ENCODE results near the gene IL23A.

The IL23A gene

DNA sequence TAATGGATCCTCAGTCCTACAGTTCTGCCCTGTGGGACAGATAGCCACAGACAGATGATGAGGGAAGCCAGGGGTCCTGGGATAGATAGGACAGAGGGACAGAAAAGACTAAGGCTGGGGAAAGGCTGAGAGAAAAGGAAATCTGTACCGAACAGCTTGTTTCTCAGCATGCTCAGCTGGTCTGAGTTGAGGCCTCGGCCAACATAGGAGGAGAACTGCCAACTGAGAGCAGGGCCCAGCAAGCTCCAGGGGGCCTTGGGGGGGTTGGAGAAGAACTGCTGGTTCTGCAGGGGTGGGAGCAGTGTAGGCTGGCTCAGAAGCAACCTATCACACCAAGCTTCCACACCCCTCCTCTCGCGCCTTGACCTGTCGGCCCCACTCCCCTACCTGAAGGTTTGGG lies 10.1 kb downstream of the IL23A start:
- H3K4me3 ChIP-seq (ENCODE audit: low read length), result no peak overlapping the region
- H3K4me1 ChIP-seq (ENCODE audit: control insufficient read depth, low read length), result no peaks in the 10 kb centered on the region
- no peaks in the 10 kb centered on the region for H3F3A ChIP-seq (ENCODE audit: control insufficient read depth, insufficient read depth)
- no peak overlapping the region for H3K27ac ChIP-seq (ENCODE audit: low read depth, low read length)
- no peaks in the 10 kb centered on the region for H4K20me1 ChIP-seq (ENCODE audit: control insufficient read depth, insufficient read depth, low read depth, low read length)
- H3K9me3 ChIP-seq (ENCODE audit: control insufficient read depth, insufficient read depth, low read length), result no peaks in the 10 kb centered on the region
- H3K36me3 ChIP-seq (ENCODE audit: control insufficient read depth, low read length), result peaks cover 66% of the 10 kb centered on the region
- TF ChIP-seq CTCF (IDR thresholded peaks at IDR 0.05; ENCODE audit: low read depth, low read length, poor library complexity, severe bottlenecking) (no peak), EZH2phosphoT487 (IDR thresholded peaks at IDR 0.05; ENCODE audit: borderline replicate concordance, low read length) (no peak)
- no peaks in the 10 kb centered on the region for H3K79me2 ChIP-seq (ENCODE audit: control insufficient read depth, low read length)
- no peaks in the 10 kb centered on the region for H3K27me3 ChIP-seq (ENCODE audit: control insufficient read depth, low read length)
- no peaks in the 10 kb centered on the region for H3K9me2 ChIP-seq (replicated peaks; ENCODE audit: control insufficient read depth, low read length)
- no peak overlapping the region for H3K4me2 ChIP-seq (ENCODE audit: low read length)

GRCh38 chr12:56350662-56351061 lies 12.0 kb downstream of the IL23A start:
- H4K20me1 ChIP-seq (ENCODE audit: control insufficient read depth, insufficient read depth, low read depth, low read length), result no peaks in the 10 kb centered on the region
- no peak overlapping the region for H3K4me2 ChIP-seq (ENCODE audit: low read length)
- H3K9me2 ChIP-seq (replicated peaks; ENCODE audit: control insufficient read depth, low read length), result no peaks in the 10 kb centered on the region
- no peak overlapping the region for H3K4me3 ChIP-seq (ENCODE audit: low read length)
- no peaks in the 10 kb centered on the region for H3K27me3 ChIP-seq (ENCODE audit: control insufficient read depth, low read length)
- H3K79me2 ChIP-seq (ENCODE audit: control insufficient read depth, low read length), result no peaks in the 10 kb centered on the region
- no peaks in the 10 kb centered on the region for H3K9me3 ChIP-seq (ENCODE audit: control insufficient read depth, insufficient read depth, low read length)
- H3F3A ChIP-seq (ENCODE audit: control insufficient read depth, insufficient read depth), result no peaks in the 10 kb centered on the region
- H3K27ac ChIP-seq (ENCODE audit: low read depth, low read length), result no peak overlapping the region
- H3K36me3 ChIP-seq (ENCODE audit: control insufficient read depth, low read length), result peaks cover 79% of the 10 kb centered on the region
- H3K4me1 ChIP-seq (ENCODE audit: control insufficient read depth, low read length), result no peaks in the 10 kb centered on the region
- TF ChIP-seq CTCF (IDR thresholded peaks at IDR 0.05; ENCODE audit: low read depth, low read length, poor library complexity, severe bottlenecking), result no peak
- TF ChIP-seq EZH2phosphoT487 (IDR thresholded peaks at IDR 0.05; ENCODE audit: borderline replicate concordance, low read length), result no peak

DNA sequence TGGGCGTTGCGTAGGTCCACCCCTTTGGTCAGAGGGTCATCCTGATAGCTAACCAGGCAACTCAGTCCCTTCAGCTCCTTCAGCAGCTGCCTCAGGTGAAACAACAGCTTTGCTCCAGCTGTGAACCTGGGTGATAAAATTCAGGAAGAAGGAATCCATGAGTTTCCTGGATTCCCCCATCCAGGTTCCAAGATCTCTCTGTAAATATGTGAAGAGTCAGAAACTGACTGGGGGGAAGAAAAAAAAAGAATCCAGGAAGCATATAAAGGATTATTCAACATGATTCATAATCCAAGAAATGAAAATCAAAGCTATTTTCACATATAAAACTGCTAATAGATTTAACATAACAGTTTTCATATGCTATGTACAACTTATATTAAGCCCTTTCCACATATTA lies 12.6 kb downstream of the IL23A start:
- TF ChIP-seq EZH2phosphoT487 (IDR thresholded peaks at IDR 0.05; ENCODE audit: borderline replicate concordance, low read length) (no peak), CTCF (IDR thresholded peaks at IDR 0.05; ENCODE audit: low read depth, low read length, poor library complexity, severe bottlenecking) (no peak)
- no peak overlapping the region for H3K4me3 ChIP-seq (ENCODE audit: low read length)
- H4K20me1 ChIP-seq (ENCODE audit: control insufficient read depth, insufficient read depth, low read depth, low read length), result no peaks in the 10 kb centered on the region
- H3F3A ChIP-seq (ENCODE audit: control insufficient read depth, insufficient read depth), result no peaks in the 10 kb centered on the region
- H3K27me3 ChIP-seq (ENCODE audit: control insufficient read depth, low read length), result no peaks in the 10 kb centered on the region
- H3K4me1 ChIP-seq (ENCODE audit: control insufficient read depth, low read length), result no peaks in the 10 kb centered on the region
- peaks cover 79% of the 10 kb centered on the region for H3K36me3 ChIP-seq (ENCODE audit: control insufficient read depth, low read length)
- H3K9me2 ChIP-seq (replicated peaks; ENCODE audit: control insufficient read depth, low read length), result no peaks in the 10 kb centered on the region
- no peak overlapping the region for H3K4me2 ChIP-seq (ENCODE audit: low read length)
- no peak overlapping the region; the same call in 1 of the 2 replicates for H3K27ac ChIP-seq (ENCODE audit: low read depth, low read length)
- H3K79me2 ChIP-seq (ENCODE audit: control insufficient read depth, low read length), result no peaks in the 10 kb centered on the region
- no peaks in the 10 kb centered on the region for H3K9me3 ChIP-seq (ENCODE audit: control insufficient read depth, insufficient read depth, low read length)
